Ovary (tissue), 9 donors: ENCODE results near the gene CPLANE2. TPM values are rescaled to one million over a fixed set of nuclear protein-coding genes. Genes with fewer than 3 reads are reported as not detected.

ENCODE experiments used
- DNase-seq, 5 donors: peaks; one replicate each; pipeline ENCODE4 v3.0.0-alpha.2; 2019 to 2020
- H3K27ac ChIP-seq, 2 donors: fragments of 200-600 bp; one replicate each; pipeline versions ENCODE4 v1.5.1 to v1.8.0; 2019 to 2022
- H3K27me3 ChIP-seq: fragments of 200-600 bp; one replicate; pipeline ENCODE4 v1.8.0; 2022
- H3K36me3 ChIP-seq: fragments of 200-600 bp; sonication (generic); one replicate; pipeline ENCODE4 v1.5.1; 2019
- H3K4me1 ChIP-seq: one replicate; pipeline ENCODE4 v1.8.1; 2013; ENCODE audit warnings: mild to moderate bottlenecking, moderate library complexity; ENCODE audit not compliant: insufficient read depth
- H3K4me3 ChIP-seq: fragments of 200-600 bp; sonication (generic); one replicate; pipeline ENCODE4 v1.5.1; 2017
- H3K9me3 ChIP-seq, 2 donors: fragments of 200-600 bp in 1 of 2; sonication (generic) in 1 of 2; one replicate each; pipeline versions ENCODE4 v1.5.1 to v1.8.1; 2013 to 2019; ENCODE audit warnings: mild to moderate bottlenecking in 1 of 2, moderate library complexity in 1 of 2
- CTCF ChIP-seq, 3 donors: fragments of 450-650 bp in 2 of 3; fragments of 200-600 bp in 1 of 3; IDR thresholded peaks; one replicate each; pipeline versions ENCODE4 v1.5.1 to v1.8.0; 2016 to 2022; ENCODE audit warnings: antibody characterized with exemption in 3 of 3, mild to moderate bottlenecking in 1 of 3
- EP300 ChIP-seq: sonication (generic); formaldehyde crosslinking; IDR thresholded peaks from one replicate; pipeline ENCODE4 v1.6.1; 2017; ENCODE audit warnings: antibody characterized with exemption
- POLR2A ChIP-seq: fragments of 450-650 bp; IDR thresholded peaks from one replicate; pipeline ENCODE4 v1.6.1; 2017; ENCODE audit warnings: antibody characterized with exemption, mild to moderate bottlenecking, moderate library complexity
- WGBS, 3 donors: extraction: QIAGEN DNeasy Blood & Tissue Kit in 1 of 3; methylation state at CpG; one replicate each; pipeline versions ENCODE4 v1.1.5 to v1.1.7; 2013 to 2017; 5-methylcytosine and 5-hydroxymethylcytosine counted together
- intact Hi-C, 4 donors: fragments of 100-400 bp; cut with DNase I; formaldehyde crosslinking; loops; one replicate each; pipeline versions ENCODE4 v1.11.0 to v1.15.1; 2022 to 2023
- polyA plus RNA-seq, 2 donors: library from polyadenylated mRNA; stranded (reverse); fragments of 200-250 nt in 1 of 2; fragments of 350-450 nt in 1 of 2; fragmentation: Illumina TruSeq in 1 of 2; extraction: RNeasy Lipid Tissue Mini Kit (QIAGEN cat#74804) in 1 of 2; gene quantifications; one replicate each; pipeline ENCODE4 v1.2.3, GENCODE V29; 2013 to 2014
- total RNA-seq, 7 donors: library from RNA; depleted of rRNA in 2 of 7; stranded (reverse); fragments of >200 nt in 2 of 7; fragmentation: NEBNext Ultra II Directional in 3 of 7; extraction: Animal tissue kit (Norgen Biotek cat#: 25700) in 3 of 7; gene quantifications; one replicate each; pipeline versions ENCODE4 v1.1.0 to v1.2.4, GENCODE V29; 2016 to 2023
- donor health status: DM: no; HTN: no; CAD: no; lungs with moderate emphysema.
- donor health status: DM: no; HTN: no; CAD: no.
- donor health status: Bipolar disorder and iron deficiency.
- donor health status: DM: yes; HTN: yes; CAD: no.
- donor health status: DM: no; HTN: no; CAD: no.
- donor health status: DM: yes; HTN: yes; CAD: no.

CPLANE2 gene
- total and polyA plus RNA-seq, 9 donors: 2.6 to 12.4 (median 9.8) TPM

- H3K9me3 ChIP-seq: no peaks in the 10 kb centered on the region
- no peak overlapping the region for H3K4me3 ChIP-seq
- peaks cover 25% of the 10 kb centered on the region for H3K4me1 ChIP-seq
- no peaks in the 10 kb centered on the region for H3K36me3 ChIP-seq
- peak overlapping the region in 1 of 2 donors; percentile 13 for H3K27ac ChIP-seq
- no peaks in the 10 kb centered on the region for H3K27me3 ChIP-seq
- 91 to 94% (median 94%) methylated on average over 9 of the region's 9 CpGs for WGBS, 3 donors
- peak in 1 of 5 donors; percentile 25 for DNase-seq
- TF ChIP-seq POLR2A: no peak
- no peak for TF ChIP-seq EP300
- TF ChIP-seq CTCF (IDR thresholded peaks at IDR 0.05): no peak
- intact Hi-C loops: loop anchor here in 2 of 4 donors (2.0 to 10.0 kb wide), 3 partner anchors 109 to 168 kb away; partner anchors contain the start of gene FBXO42 (in 1 of the 2)
Measured at GRCh38 chr1:16245476-16246196, 8.7 kb upstream of the CPLANE2 start.

GRCh38 chr1:16244650-16245285, 7.8 kb upstream of the CPLANE2 start:
- H3K4me1 ChIP-seq: peaks cover 24% of the 10 kb centered on the region
- no peaks in the 10 kb centered on the region for H3K27me3 ChIP-seq
- H3K36me3 ChIP-seq: no peaks in the 10 kb centered on the region
- peak overlapping the region in 1 of 2 donors; percentile 23 for H3K27ac ChIP-seq
- H3K4me3 ChIP-seq: no peak overlapping the region
- intact Hi-C loops: loop anchor here in 3 of 4 donors (2.0 to 10.0 kb wide), 5 partner anchors 42 to 167 kb away; partner anchors contain the start of gene FBXO42 (in 1 of the 3)
- TF ChIP-seq CTCF (IDR thresholded peaks at IDR 0.05) (no peak), EP300 (no peak)
- DNase-seq: peak in 1 of 5 donors; percentile 31
- no peaks in the 10 kb centered on the region for H3K9me3 ChIP-seq
- 73 to 81% (median 75%) methylated on average over 8 of the region's 8 CpGs for WGBS, 3 donors

- Histone ChIP-seq H3K9me3 (no peaks in the 10 kb centered on the region), H3K4me1 (peaks cover 23% of the 10 kb centered on the region), H3K36me3 (no peaks in the 10 kb centered on the region), H3K27ac (peak overlapping the region; percentile 23 to 46), H3K27me3 (no peaks in the 10 kb centered on the region), H3K4me3 (no peak overlapping the region)
- intact Hi-C loops: loop anchor here in 3 of 4 donors (2.0 to 10.0 kb wide), 4 partner anchors 42 to 163 kb away; partner anchors contain the start of gene FBXO42 (in 1 of the 3)
- WGBS, 3 donors: 17 to 24% (median 21%) methylated on average over 7 to 8 of the region's 8 CpGs
- no peak for TF ChIP-seq POLR2A
- peak; percentile 74 to 93 (median 91) for TF ChIP-seq CTCF (IDR thresholded peaks at IDR 0.05)
- peak; percentile 76 to 91 (median 82) for DNase-seq
Measured at GRCh38 chr1:16243936-16244649, 7.1 kb upstream of the CPLANE2 start.

GRCh38 chr1:16243215-16243610, 6.2 kb upstream of the CPLANE2 start:
- 71 to 76% (median 76%) methylated on average over 8 of the region's 8 CpGs for WGBS, 3 donors
- Histone ChIP-seq H3K36me3 (no peaks in the 10 kb centered on the region), H3K27ac (peak overlapping the region in 1 of 2 donors; percentile 7), H3K4me1 (peaks cover 17% of the 10 kb centered on the region), H3K4me3 (no peak overlapping the region), H3K9me3 (no peaks in the 10 kb centered on the region), H3K27me3 (no peaks in the 10 kb centered on the region)
- intact Hi-C loops: loop anchor here in 2 of 4 donors (5.0 to 10.0 kb wide), 3 partner anchors 41 to 119 kb away; partner anchors contain the start of gene FBXO42 (in 1 of the 2)
- DNase-seq: no peak
- TF ChIP-seq CTCF (IDR thresholded peaks at IDR 0.05) (no peak), POLR2A (no peak), EP300 (no peak)
